PC-9 (cell line): Measurements from ENCODE around the gene SLC16A4.
"Not testable (repeated sequence)": the region's sequence is repeated elsewhere in the genome, so short reads cannot be mapped to it uniquely, and the experiment has no call there.

Experiments used
- CTCF ChIP-seq: fragments of 200-600 bp; sonication (generic); conservative IDR thresholded peaks from 2 replicates; pipeline ENCODE4 v1.6.1; 2017; ENCODE audit warnings: mixed run types, antibody characterized with exemption, mild to moderate bottlenecking, moderate library complexity
- EZH2 ChIP-seq: fragments of 200-600 bp; sonication (generic); IDR thresholded peaks from 2 replicates; pipeline ENCODE4 v1.8.0; 2017; ENCODE audit warnings: antibody characterized with exemption, low read depth

DNA sequence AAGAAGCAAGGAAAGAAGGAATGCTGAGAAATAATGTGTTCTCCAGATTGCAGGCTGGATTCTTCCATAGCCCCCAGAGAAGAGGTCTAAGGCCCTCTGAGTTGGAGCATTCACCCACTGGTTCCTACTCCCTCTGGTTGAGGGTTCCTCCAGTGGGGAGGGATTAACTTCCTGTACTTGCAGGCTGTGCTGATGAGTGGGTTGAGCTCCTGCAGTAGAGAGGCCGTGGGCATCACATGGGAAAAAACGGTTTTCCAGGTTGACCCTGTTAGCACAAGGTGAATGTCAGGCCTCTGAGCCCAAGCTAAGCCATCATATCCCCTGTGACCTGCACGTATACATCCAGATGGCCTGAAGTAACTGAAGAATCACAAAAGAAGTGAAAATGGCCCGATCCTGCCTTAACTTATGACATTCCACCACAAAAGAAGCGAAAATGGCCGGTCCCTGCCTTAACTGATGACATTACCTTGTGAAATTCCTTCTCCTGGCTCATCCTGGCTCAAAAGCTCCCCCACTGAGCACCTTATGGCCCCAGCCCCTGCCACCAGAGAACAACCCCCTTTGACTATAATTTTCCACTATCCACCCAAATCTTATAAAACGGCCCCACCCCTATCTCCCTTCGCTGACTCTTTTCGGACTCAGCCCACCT is 46.9 kb upstream of the SLC16A4 start:
- not testable (repeated sequence) for TF ChIP-seq CTCF, EZH2
